Hypothalamus (tissue), 51 donors: ENCODE results near the gene WDR49.
"Not testable (repeated sequence)": the region's sequence is repeated elsewhere in the genome, so short reads cannot be mapped to it uniquely, and the experiment has no call there.

Source experiments
- DNase-seq, 51 donors: peaks; one replicate each; lab custom pipeline; 2025; lab: John Stamatoyannopoulos, UW

The WDR49 gene

GRCh38 chr3:167626490-167626889, 27.3 kb downstream of the WDR49 start:
- peak in 1 of 51 donors; percentile 4 for DNase-seq

- DNase-seq = no peak
Measured at GRCh38 chr3:167615030-167615429, 38.7 kb downstream of the WDR49 start.

- not testable (repeated sequence) for DNase-seq
Measured at GRCh38 chr3:167614196-167614595, 39.5 kb downstream of the WDR49 start.

- no peak for DNase-seq
Measured at GRCh38 chr3:167611718-167612117, 42.0 kb downstream of the WDR49 start.

- peak in 2 of 51 donors; percentile 4 to 29 for DNase-seq
Measured at GRCh38 chr3:167609156-167609555, 44.6 kb downstream of the WDR49 start.

- DNase-seq = no peak
Measured at GRCh38 chr3:167606836-167607235, 46.9 kb downstream of the WDR49 start.

GRCh38 chr3:167605871-167606270, 47.9 kb downstream of the WDR49 start:
- DNase-seq = no peak

- DNase-seq = no peak
Measured at GRCh38 chr3:167602041-167602440, 51.7 kb downstream of the WDR49 start.

- no peak for DNase-seq
Measured at GRCh38 chr3:167587651-167588050, 66.1 kb downstream of the WDR49 start.

GRCh38 chr3:167575000-167575600, 78.6 kb downstream of the WDR49 start:
- DNase-seq = peak in 29 of 51 donors; percentile 1 to 59 (median 16)

- no peak for DNase-seq
Measured at GRCh38 chr3:167572991-167573390, 80.8 kb downstream of the WDR49 start.

GRCh38 chr3:167568634-167569033, 85.1 kb downstream of the WDR49 start:
- no peak for DNase-seq

GRCh38 chr3:167565489-167565888, 88.3 kb downstream of the WDR49 start:
- DNase-seq = no peak

GRCh38 chr3:167564612-167565011, 89.1 kb downstream of the WDR49 start:
- no peak for DNase-seq

GRCh38 chr3:167559924-167560323, 93.8 kb downstream of the WDR49 start:
- DNase-seq = peak in 5 of 51 donors; percentile 2 to 11 (median 9)

- no peak for DNase-seq
Measured at GRCh38 chr3:167554898-167555297, 98.8 kb downstream of the WDR49 start.

GRCh38 chr3:167538081-167538480, 115.7 kb downstream of the WDR49 start:
- DNase-seq = no peak

- no peak for DNase-seq
Measured at GRCh38 chr3:167521006-167521355, 132.8 kb downstream of the WDR49 start.

- DNase-seq = no peak
Measured at GRCh38 chr3:167520266-167521005, 133.3 kb downstream of the WDR49 start.

GRCh38 chr3:167507954-167508353, 145.8 kb downstream of the WDR49 start:
- DNase-seq = no peak

GRCh38 chr3:167502401-167502800, 151.3 kb downstream of the WDR49 start:
- DNase-seq = no peak

GRCh38 chr3:167501941-167502340, 151.8 kb downstream of the WDR49 start:
- DNase-seq = no peak
